Dendritic cell treated with granulocyte-macrophage colony-stimulating factor and Interleukin-4, amounts not matched to agents 40 ng/mL and 50 ng/mL, for 4 days (primary cell): ENCODE measurements around the gene CPLX1.
"Not testable (repeated sequence)": the region's sequence is repeated elsewhere in the genome, so short reads cannot be mapped to it uniquely, and the experiment has no call there.

ENCODE experiments used
- H3K27ac Mint-ChIP-seq: one replicate; pipeline ENCODE4 v1.8.0; 2022; ENCODE audit warnings: mild to moderate bottlenecking, mixed read lengths
- H3K27me3 Mint-ChIP-seq: one replicate; pipeline ENCODE4 v1.8.0; 2022; ENCODE audit warnings: mild to moderate bottlenecking, mixed read lengths
- H3K36me3 Mint-ChIP-seq: one replicate; pipeline ENCODE4 v1.8.0; 2022; ENCODE audit warnings: low read depth, mixed read lengths
- H3K4me1 Mint-ChIP-seq: one replicate; pipeline ENCODE4 v1.8.0; 2022; ENCODE audit warnings: low read depth, mixed read lengths
- H3K4me3 Mint-ChIP-seq: one replicate; pipeline ENCODE4 v1.8.0; 2022; ENCODE audit warnings: mild to moderate bottlenecking, moderate library complexity, mixed read lengths
- H3K9me3 Mint-ChIP-seq: one replicate; pipeline ENCODE4 v1.8.0; 2022; ENCODE audit warnings: mixed read lengths
- intact Hi-C: fragments of 100-400 bp; cut with micrococcal nuclease; formaldehyde crosslinking; loops from one replicate; pipeline ENCODE4 v1.15.0; 2022

CPLX1 gene

DNA sequence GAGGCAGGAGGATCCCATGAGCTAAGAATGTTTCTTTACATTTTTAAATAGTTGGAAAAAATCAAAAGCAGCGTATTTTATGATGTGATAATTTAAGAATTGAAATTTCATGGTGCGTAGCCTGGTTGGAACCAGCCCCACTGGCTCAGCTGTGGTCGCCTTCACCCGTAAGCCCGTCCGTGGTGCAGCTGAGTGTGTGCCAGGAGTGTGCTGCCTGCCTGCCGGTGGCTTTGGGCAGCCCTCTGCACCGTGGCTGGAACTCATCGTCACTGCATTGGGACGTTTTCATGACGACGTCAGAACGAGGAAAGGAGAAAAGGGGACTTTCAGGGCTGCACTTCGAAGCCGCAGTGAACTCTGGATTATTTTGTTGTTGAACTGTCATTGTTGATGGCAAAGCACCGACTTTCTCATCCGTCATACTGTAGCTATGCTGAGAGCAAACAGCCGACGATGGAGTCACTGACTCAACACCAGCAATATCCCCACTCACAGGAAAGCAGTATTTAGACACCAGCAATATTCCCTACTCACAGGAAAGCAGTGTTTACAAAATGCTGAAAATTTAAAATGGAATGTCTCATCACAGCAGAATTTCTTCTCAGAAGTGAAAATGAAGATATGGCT, 85.2 kb downstream of the CPLX1 start:
- intact Hi-C loops: no loop called here

DNA sequence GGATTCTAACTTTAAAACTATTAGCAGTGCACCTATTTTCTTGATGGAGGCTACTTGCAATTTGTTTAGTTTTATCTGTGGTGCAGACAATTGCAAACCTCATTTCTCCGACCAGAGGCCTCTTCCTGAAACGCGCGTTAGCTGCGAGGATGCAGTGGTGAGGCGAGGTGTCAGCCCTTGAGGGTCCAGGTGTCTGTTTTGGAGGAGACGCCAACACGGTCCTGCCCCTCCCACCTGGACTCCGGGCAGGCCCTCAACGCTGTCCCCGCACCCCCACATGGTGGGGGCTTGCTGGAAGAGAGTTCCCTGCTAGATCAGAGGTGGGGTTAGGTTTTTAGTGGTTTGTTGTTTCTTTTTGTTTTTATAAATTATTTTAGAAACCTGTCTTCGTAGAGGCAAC, 85.9 kb downstream of the CPLX1 start:
- H3K9me3 Mint-ChIP-seq: no peaks in the 10 kb centered on the region
- H3K27ac Mint-ChIP-seq: no peak overlapping the region
- intact Hi-C loops: no loop called here
- H3K27me3 Mint-ChIP-seq: no peaks in the 10 kb centered on the region
- H3K4me1 Mint-ChIP-seq: peaks cover 6% of the 10 kb centered on the region
- H3K4me3 Mint-ChIP-seq: no peak overlapping the region
- peaks cover 91% of the 10 kb centered on the region for H3K36me3 Mint-ChIP-seq

More for the DNA sequence above, 85.2 kb downstream of the CPLX1 start:
- peaks cover 84% of the 10 kb centered on the region for H3K36me3 Mint-ChIP-seq
- H3K9me3 Mint-ChIP-seq: no peaks in the 10 kb centered on the region
- no peaks in the 10 kb centered on the region for H3K27me3 Mint-ChIP-seq
- H3K4me3 Mint-ChIP-seq: no peak overlapping the region
- no peak overlapping the region for H3K27ac Mint-ChIP-seq
- H3K4me1 Mint-ChIP-seq: peaks cover 6% of the 10 kb centered on the region

DNA sequence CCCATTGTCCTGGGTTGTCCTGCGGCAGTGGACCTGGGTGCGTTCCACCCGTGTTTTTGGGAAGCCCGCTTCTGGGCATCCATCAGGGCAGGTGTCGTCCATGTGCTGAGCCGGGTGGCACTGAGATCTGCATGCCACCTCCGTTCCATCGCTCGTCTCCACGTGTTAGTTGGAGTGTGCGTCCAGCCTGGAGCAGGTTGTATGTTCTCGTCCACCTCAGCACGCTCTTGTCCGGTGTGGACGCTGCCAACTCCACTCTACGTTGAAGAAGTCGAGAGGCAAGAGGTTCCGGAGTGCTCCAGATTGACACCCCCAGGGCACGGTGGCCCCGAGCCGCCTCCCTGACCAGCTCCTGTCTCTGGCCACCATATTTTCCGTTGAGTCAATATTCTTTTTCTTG, 86.4 kb downstream of the CPLX1 start:
- intact Hi-C loops: no loop called here

DNA sequence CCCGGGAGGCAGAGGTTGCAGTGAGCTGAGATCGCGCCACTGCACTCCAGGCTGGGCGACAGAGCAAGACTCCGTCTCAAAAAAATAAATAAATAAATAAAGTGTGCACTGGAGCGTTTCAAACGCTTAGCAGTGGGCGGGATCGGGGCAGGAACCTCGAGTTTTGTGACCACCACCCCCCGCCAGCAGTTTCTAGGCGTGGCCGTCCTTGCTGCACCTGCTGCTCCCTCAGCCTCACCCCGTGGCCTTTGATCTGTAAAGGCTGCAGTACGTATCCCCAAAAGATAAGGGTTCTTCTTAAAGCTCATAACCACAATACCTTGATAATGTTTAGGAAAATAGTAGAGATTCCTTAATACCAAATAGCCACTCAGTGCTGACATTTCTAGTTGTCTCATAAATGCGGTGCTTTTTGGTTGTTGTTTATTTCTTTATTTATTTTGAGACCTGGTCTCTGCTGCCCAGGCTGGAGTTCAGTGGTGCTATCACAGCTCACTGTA, 87.1 kb downstream of the CPLX1 start:
- peaks cover 94% of the 10 kb centered on the region for H3K36me3 Mint-ChIP-seq
- peaks cover 6% of the 10 kb centered on the region for H3K4me1 Mint-ChIP-seq
- no peak overlapping the region for H3K4me3 Mint-ChIP-seq
- no peaks in the 10 kb centered on the region for H3K9me3 Mint-ChIP-seq
- H3K27ac Mint-ChIP-seq: no peak overlapping the region
- intact Hi-C loops: no loop called here
- H3K27me3 Mint-ChIP-seq: no peaks in the 10 kb centered on the region

More for the DNA sequence above, 86.4 kb downstream of the CPLX1 start:
- Mint-ChIP-seq H3K36me3 (peaks cover 94% of the 10 kb centered on the region), H3K4me1 (peaks cover 6% of the 10 kb centered on the region), H3K27ac (no peak overlapping the region), H3K4me3 (no peak overlapping the region), H3K9me3 (no peaks in the 10 kb centered on the region), H3K27me3 (no peaks in the 10 kb centered on the region)

DNA sequence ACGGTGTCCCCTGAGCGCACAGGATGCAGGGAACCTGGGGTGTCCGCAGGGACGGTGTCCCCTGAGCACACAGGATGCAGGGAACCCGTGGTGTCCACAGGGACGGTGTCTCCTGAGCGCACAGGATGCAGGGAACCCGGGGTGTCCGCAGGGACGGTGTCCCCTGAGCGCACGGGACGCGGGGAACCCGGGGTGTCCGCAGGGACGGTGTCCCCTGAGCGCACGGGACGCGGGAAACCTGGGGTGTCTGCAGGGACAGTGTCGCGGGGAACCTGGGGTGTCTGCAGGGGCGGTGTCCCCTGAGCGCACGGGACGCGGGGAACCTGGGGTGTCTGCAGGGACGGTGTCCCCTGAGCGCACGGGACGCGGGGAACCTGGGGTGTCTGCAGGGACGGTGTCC, 89.4 kb downstream of the CPLX1 start:
- H3K4me1 Mint-ChIP-seq, H3K4me3 Mint-ChIP-seq, H3K27me3 Mint-ChIP-seq, H3K9me3 Mint-ChIP-seq, H3K27ac Mint-ChIP-seq, intact Hi-C loops: not testable (repeated sequence)
- H3K36me3 Mint-ChIP-seq: peaks cover 90% of the 10 kb centered on the region

DNA sequence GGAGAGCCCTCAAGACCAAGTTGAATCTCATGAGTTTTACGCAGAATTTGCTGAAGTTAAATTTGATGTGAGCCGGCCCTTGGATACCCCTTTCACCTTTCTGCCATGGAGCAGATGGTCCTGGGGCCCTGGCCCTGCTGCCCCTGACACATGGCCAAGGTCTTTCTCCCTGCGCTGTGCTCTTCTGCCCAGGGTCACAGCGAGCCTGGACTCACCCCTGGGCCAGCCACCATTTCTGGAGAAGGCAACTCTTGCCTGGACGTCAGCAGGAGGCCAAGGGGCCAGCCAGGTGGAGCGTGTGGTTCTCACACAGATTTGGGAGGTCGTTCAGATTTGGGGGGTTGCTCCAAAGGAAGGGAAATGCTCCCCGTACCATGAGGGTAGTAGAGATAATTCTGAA, 90.3 kb downstream of the CPLX1 start:
- Mint-ChIP-seq H3K4me3 (no peak overlapping the region), H3K4me1 (no peaks in the 10 kb centered on the region), H3K27ac (no peak overlapping the region), H3K27me3 (no peaks in the 10 kb centered on the region), H3K36me3 (peaks cover 94% of the 10 kb centered on the region), H3K9me3 (peaks cover 6% of the 10 kb centered on the region)
- intact Hi-C loops: no loop called here
